Thymus (tissue), 14 donors: ENCODE results near the gene VWA2. TPM values are rescaled to one million over a fixed set of nuclear protein-coding genes. Genes with fewer than 3 reads are reported as not detected.

Experiments used
- DNase-seq, 9 donors: peaks; one replicate each; pipeline ENCODE4 v3.0.0-alpha.2; 2013; ENCODE audit warnings: low spot score in 9 of 9, low read depth in 6 of 9, missing footprints in 1 of 9
- H3K27ac ChIP-seq, 2 donors: one replicate each; pipeline ENCODE4 v1.5.1; 2013; ENCODE audit warnings: control low read depth in 1 of 2, low read depth in 1 of 2, low read length in 1 of 2, mild to moderate bottlenecking in 1 of 2, moderate library complexity in 1 of 2
- H3K27me3 ChIP-seq, 2 donors: one replicate each; pipeline ENCODE4 v1.5.1; 2013; ENCODE audit warnings: low read length in 1 of 2; ENCODE audit not compliant: control insufficient read depth in 2 of 2, insufficient read depth in 1 of 2
- H3K36me3 ChIP-seq, 2 donors: one replicate each; pipeline ENCODE4 v1.5.1; 2013; ENCODE audit warnings: low read length in 1 of 2, mild to moderate bottlenecking in 1 of 2, moderate library complexity in 1 of 2; ENCODE audit not compliant: control insufficient read depth in 2 of 2, insufficient read depth in 2 of 2
- H3K4me1 ChIP-seq, 2 donors: one replicate each; pipeline ENCODE4 v1.5.1; 2013; ENCODE audit warnings: low read length in 2 of 2; ENCODE audit not compliant: control insufficient read depth in 2 of 2, insufficient read depth in 2 of 2
- H3K4me3 ChIP-seq, 2 donors: one replicate each; pipeline ENCODE4 v1.5.1; 2013; ENCODE audit warnings: low read length in 2 of 2, control low read depth in 1 of 2, mild to moderate bottlenecking in 1 of 2
- H3K9me3 ChIP-seq, 2 donors: one replicate each; pipeline ENCODE4 v1.5.1; 2013; ENCODE audit warnings: low read length in 1 of 2, mild to moderate bottlenecking in 1 of 2; ENCODE audit not compliant: control insufficient read depth in 2 of 2, insufficient read depth in 1 of 2
- WGBS: extraction: QIAGEN DNeasy Blood & Tissue Kit; methylation state at CpG from one replicate; pipeline ENCODE4 v1.1.7; 2013; 5-methylcytosine and 5-hydroxymethylcytosine counted together
- long read RNA-seq, 10 donors: transcript quantifications; one replicate each; lab custom pipeline, GENCODE V29; 2026
- polyA plus RNA-seq: library from polyadenylated mRNA; stranded (reverse); fragments of 200-250 nt; gene quantifications from one replicate; pipeline ENCODE4 v1.2.3, GENCODE V29; 2013
- total RNA-seq: library from RNA; stranded (reverse); fragments of 120-200 nt; gene quantifications from one replicate; pipeline ENCODE4 v1.2.4, GENCODE V29; 2013
- donor health status: healthy.

Gene VWA2, protein sequence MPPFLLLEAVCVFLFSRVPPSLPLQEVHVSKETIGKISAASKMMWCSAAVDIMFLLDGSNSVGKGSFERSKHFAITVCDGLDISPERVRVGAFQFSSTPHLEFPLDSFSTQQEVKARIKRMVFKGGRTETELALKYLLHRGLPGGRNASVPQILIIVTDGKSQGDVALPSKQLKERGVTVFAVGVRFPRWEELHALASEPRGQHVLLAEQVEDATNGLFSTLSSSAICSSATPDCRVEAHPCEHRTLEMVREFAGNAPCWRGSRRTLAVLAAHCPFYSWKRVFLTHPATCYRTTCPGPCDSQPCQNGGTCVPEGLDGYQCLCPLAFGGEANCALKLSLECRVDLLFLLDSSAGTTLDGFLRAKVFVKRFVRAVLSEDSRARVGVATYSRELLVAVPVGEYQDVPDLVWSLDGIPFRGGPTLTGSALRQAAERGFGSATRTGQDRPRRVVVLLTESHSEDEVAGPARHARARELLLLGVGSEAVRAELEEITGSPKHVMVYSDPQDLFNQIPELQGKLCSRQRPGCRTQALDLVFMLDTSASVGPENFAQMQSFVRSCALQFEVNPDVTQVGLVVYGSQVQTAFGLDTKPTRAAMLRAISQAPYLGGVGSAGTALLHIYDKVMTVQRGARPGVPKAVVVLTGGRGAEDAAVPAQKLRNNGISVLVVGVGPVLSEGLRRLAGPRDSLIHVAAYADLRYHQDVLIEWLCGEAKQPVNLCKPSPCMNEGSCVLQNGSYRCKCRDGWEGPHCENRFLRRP
- 7.0 TPM for total RNA-seq
- 0.46 TPM for polyA plus RNA-seq
- long read RNA-seq, donor 1, partial matches to known transcripts = 0 of 1 reads
- long read RNA-seq, donor 1, other reads (novel, unspliced or antisense) = 0 of 1 reads
- long read RNA-seq, donor 2 = 0 reads
- long read RNA-seq, donor 3 = 0 reads
- long read RNA-seq, donor 4 = 0 reads
- long read RNA-seq, donor 5, partial matches to known transcripts = 0 of 1 reads
- long read RNA-seq, donor 5, other reads (novel, unspliced or antisense) = 0 of 1 reads
- long read RNA-seq, donor 6 = 0 reads
- long read RNA-seq, donor 7 = 0 reads
- long read RNA-seq, donor 8 = 0 reads
- long read RNA-seq, donor 9 = 0 reads
- long read RNA-seq, donor 10, partial matches to known transcripts = 5 of 5 reads
- long read RNA-seq, donor 10, other reads (novel, unspliced or antisense) = 0 of 5 reads

DNA sequence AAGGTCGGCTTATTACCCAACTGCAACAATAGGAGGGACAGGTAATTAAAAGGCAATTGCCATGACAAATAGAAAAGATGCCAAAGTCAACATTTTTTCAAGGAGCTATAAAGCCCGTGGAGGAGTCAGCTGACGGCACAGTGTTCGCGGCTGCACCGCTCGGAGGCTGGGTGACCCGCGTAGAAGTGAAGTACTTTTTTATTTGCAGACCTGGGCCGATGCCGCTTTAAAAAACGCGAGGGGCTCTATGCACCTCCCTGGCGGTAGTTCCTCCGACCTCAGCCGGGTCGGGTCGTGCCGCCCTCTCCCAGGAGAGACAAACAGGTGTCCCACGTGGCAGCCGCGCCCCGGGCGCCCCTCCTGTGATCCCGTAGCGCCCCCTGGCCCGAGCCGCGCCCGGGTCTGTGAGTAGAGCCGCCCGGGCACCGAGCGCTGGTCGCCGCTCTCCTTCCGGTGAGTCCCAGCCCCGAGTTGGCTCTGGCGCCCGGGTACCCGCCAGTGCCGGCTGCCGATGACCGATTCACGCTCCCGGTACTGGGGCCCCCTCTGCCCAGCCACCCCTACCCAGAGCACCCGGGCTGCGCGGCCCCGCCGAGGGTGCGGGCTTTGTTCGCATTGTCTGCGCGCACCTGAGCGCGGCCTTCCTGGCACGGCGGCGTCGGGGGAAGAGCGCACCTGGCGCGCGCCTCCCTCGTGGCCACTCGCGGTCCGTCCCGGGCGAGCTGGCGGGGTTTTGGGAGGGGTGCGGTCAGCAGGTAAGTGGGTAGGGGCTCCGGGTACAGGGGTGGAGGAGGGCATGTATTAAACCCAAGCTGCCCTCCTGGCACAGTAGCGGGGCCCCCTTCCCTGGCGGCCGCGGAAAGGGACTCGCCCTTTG is at the start of gene VWA2:
VWA2 (plus strand) TSS at position 138 of the 877 bp plus-strand sequence. CDS start 9,460 bp downstream, outside the sequence.
- WGBS = 3% methylated on average over 79 of the region's 79 CpGs
- H3K4me1 ChIP-seq = peaks cover 3 to 4% of the 10 kb centered on the region in 2 donors
- H3K9me3 ChIP-seq = no peaks in the 10 kb centered on the region
- peak in 6 of 9 donors; percentile 32 to 65 (median 44) for DNase-seq
- H3K27ac ChIP-seq = peak within 1 kb of the TSS; percentile 8 to 43
- H3K27me3 ChIP-seq = peaks cover 32 to 84% of the 10 kb centered on the region in 2 donors
- peak within 1 kb of the TSS; percentile 33 to 48 for H3K4me3 ChIP-seq
- no peaks in the 10 kb centered on the region for H3K36me3 ChIP-seq

DNA sequence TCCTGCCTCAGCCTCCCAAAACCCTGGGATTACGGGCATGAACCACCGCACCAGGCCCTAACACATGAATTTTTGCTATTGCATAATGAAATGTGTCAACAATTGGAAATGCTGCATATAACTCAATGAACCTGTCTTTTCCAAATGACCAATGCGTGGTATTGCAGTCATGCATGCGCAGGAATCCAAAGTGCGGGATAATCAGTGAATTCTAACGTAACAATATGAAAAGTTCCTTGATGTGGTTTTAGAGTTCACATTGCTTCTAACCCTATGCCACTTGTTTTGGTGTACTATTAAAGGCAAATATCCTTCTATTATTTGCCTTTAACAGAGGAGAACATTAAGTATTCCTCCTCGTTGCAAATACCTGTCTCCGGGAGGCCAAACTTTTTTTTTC is 49.4 kb upstream of the VWA2 start:
- WGBS = 91% methylated on average over 8 of the region's 8 CpGs

DNA sequence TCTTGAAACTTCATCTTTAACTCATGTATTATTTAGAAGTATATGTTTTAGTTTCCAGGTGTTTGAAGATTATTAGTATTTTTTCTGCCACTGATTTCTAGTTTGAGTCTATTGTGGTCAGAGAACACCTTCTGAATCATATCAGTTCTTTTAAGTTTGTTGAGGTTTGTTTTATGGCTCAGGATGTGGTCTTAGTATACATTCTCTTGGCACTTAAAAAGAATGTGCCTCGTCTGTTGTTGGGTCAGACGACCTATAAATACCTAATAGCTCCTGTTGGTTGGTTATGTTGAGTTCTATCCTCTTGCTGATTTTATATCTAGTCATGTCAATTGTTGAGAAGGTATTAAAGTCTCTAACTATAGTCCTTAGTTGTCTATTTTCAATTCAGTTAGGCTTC is 44.0 kb upstream of the VWA2 start:
- WGBS = 10% methylated on average over 2 of the region's 2 CpGs
- no peaks in the 10 kb centered on the region for H3K36me3 ChIP-seq
- peak in 1 of 9 donors; percentile 39 for DNase-seq

More for the DNA sequence above, 49.4 kb upstream of the VWA2 start:
- no peaks in the 10 kb centered on the region for H3K36me3 ChIP-seq
- H3K27ac ChIP-seq = no peak overlapping the region
- no peak for DNase-seq
- H3K9me3 ChIP-seq = no peaks in the 10 kb centered on the region
- H3K4me1 ChIP-seq = peaks cover 0 to 3% of the 10 kb centered on the region in 2 donors
- H3K4me3 ChIP-seq = no peak overlapping the region
- no peaks in the 10 kb centered on the region for H3K27me3 ChIP-seq

DNA sequence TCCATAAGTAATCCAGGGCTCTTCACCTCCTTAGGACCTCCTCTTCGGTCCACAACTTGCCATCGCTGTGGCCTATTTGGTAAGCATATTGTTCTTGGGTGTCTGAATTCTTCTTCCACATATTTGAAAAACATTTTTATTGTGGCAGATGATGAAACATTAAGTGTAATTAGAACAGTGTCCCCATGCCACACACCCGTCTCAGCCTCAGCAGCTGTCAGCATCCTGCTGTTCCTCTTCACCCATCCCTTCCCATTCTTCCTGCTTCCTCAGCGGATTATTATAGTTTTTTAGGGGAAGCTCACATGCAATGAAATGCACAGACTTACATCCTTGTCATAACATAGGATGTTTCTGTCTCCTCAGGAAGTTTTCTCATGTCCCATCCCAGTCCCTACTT is 39.8 kb upstream of the VWA2 start:
- Histone ChIP-seq H3K36me3 (no peaks in the 10 kb centered on the region), H3K27ac (no peak overlapping the region), H3K4me3 (no peak overlapping the region), H3K4me1 (no peaks in the 10 kb centered on the region), H3K9me3 (no peaks in the 10 kb centered on the region), H3K27me3 (no peaks in the 10 kb centered on the region)
- DNase-seq = no peak
- 99% methylated on average over 4 of the region's 4 CpGs for WGBS

More for the DNA sequence above, 44.0 kb upstream of the VWA2 start:
- Histone ChIP-seq H3K27me3 (no peaks in the 10 kb centered on the region), H3K9me3 (no peaks in the 10 kb centered on the region), H3K27ac (no peak overlapping the region), H3K4me1 (peaks cover 0 to 3% of the 10 kb centered on the region in 2 donors), H3K4me3 (no peak overlapping the region)

DNA sequence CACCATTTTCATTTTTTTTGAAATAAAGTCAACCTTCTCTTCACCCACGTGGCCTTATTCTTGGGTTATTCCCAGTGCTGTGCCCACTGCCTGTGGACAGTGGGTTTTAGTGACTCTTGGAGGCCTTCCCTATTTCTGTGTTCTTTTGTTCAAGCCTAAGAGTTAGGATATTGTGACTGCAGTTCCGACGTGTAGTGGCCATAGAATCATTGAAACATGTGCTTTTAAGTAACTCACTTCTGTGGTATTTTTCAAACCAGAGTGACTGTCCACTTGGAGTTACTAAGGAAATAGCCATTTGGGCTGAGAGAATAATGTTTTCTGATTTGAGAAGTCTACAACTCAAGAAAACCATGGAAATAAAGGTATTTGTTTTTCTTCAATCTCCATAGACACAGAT is 36.2 kb upstream of the VWA2 start:
- no peak overlapping the region for H3K27ac ChIP-seq
- H3K4me1 ChIP-seq = no peaks in the 10 kb centered on the region
- H3K27me3 ChIP-seq = no peaks in the 10 kb centered on the region
- no peak overlapping the region for H3K4me3 ChIP-seq
- DNase-seq = no peak
- WGBS = 97% methylated on average over 3 of the region's 3 CpGs
- H3K36me3 ChIP-seq = no peaks in the 10 kb centered on the region
- H3K9me3 ChIP-seq = no peaks in the 10 kb centered on the region

DNA sequence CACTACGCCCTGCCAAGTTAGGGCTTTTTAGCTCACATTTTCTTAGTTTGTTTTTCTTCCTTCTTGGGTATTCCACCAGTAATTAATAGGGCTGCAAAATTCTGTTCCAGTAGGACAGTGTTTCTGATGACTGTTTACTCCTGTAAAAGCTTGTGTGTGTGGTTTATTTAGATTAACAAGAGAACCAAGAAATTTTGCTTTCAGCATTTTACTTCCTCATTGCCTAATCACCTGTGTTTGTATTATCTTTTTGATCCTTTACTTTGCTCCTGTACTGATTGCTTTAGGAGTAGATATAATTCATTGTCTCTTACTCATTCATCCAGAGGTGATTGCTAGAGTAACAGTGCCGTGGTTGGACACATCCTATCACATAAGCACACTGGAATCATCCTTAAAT is 32.2 kb upstream of the VWA2 start:
- no peaks in the 10 kb centered on the region for H3K27me3 ChIP-seq

DNA sequence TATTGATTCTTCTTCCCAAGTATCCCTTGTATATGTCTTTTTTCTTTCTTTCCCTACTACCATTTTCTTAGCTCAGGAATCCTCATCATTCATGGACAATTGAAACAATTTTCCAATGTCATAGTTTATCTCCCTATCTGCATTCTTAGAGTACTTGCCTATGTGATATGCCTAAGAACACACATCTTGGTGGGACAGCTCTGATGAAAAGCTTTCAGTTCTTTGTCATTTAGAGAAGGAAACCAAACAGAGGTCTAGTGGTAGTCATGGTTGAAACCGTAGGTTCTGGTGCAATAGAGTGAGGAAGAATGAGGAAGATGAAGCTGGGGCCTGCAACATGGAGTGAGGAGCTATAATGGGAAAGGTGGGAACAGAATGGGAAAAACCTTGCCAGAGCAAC is 31.7 kb upstream of the VWA2 start:
- no peak overlapping the region for H3K4me3 ChIP-seq
- DNase-seq = no peak
- H3K27me3 ChIP-seq = no peaks in the 10 kb centered on the region
- no peaks in the 10 kb centered on the region for H3K4me1 ChIP-seq
- no peaks in the 10 kb centered on the region for H3K9me3 ChIP-seq
- H3K27ac ChIP-seq = no peak overlapping the region
- H3K36me3 ChIP-seq = no peaks in the 10 kb centered on the region
- 99% methylated on average over 1 of the region's 1 CpG for WGBS

More for the DNA sequence above, 32.2 kb upstream of the VWA2 start:
- Histone ChIP-seq H3K27ac (no peak overlapping the region), H3K36me3 (no peaks in the 10 kb centered on the region), H3K4me3 (no peak overlapping the region), H3K9me3 (no peaks in the 10 kb centered on the region), H3K4me1 (no peaks in the 10 kb centered on the region)
- WGBS = 73% methylated on average over 2 of the region's 2 CpGs
- no peak for DNase-seq

DNA sequence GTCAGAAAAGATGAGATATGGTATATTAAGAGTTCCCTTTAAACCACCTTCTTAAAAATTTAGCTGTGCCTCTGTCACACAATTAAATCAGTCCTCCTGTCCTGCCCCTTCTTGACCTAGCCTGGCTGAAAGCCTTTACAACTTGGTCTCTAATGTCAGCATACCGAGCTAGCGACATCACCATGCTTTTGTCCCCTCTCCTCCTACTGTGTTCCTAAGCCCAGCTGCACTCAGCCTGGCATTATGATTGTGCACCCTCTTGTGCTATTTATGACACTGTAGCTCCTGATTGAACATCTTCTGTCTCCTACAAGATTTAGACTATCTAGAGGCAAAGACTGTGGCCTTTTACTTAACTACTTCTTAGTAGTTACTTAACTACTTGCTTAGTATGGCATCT is 30.7 kb upstream of the VWA2 start:
- H3K9me3 ChIP-seq = no peaks in the 10 kb centered on the region
- no peak overlapping the region for H3K27ac ChIP-seq
- no peaks in the 10 kb centered on the region for H3K4me1 ChIP-seq
- no peaks in the 10 kb centered on the region for H3K27me3 ChIP-seq
- DNase-seq = no peak
- WGBS = 98% methylated on average over 2 of the region's 2 CpGs
- no peak overlapping the region for H3K4me3 ChIP-seq
- no peaks in the 10 kb centered on the region for H3K36me3 ChIP-seq
